OCI-LY1 (cell line): ENCODE data around the gene SLC2A13.

Experiments used
- H2AFZ ChIP-seq: fragments of 200-600 bp; sonication (generic), shearing (Covaris generic); 2 replicates; pipeline ENCODE4 v1.6.0; 2014; ENCODE audit warnings: antibody characterized with exemption, mild to moderate bottlenecking, low read length
- H3F3A ChIP-seq: fragments of 200-600 bp; sonication (generic), shearing (Covaris generic); 2 replicates; pipeline ENCODE4 v1.6.0; 2014; ENCODE audit warnings: mild to moderate bottlenecking, antibody characterized with exemption, low read length, moderate library complexity; ENCODE audit not compliant: insufficient read depth
- H3K27ac ChIP-seq: fragments of 200-600 bp; sonication (generic); 2 replicates; pipeline ENCODE4 v1.5.1; 2014; ENCODE audit warnings: low read length, mixed run types, mild to moderate bottlenecking, low read depth; ENCODE audit not compliant: poor library complexity, severe bottlenecking
- H3K27me3 ChIP-seq: fragments of 200-600 bp; sonication (generic); 2 replicates; pipeline ENCODE4 v1.6.0; 2014; ENCODE audit warnings: antibody characterized with exemption, mild to moderate bottlenecking, low read length, moderate library complexity; ENCODE audit not compliant: insufficient read depth
- H3K36me3 ChIP-seq: fragments of 200-600 bp; sonication (generic); 2 replicates; pipeline ENCODE4 v1.6.1; 2014; ENCODE audit warnings: mild to moderate bottlenecking, antibody characterized with exemption, low read length, moderate library complexity, mixed read lengths; ENCODE audit not compliant: insufficient read depth
- H3K4me1 ChIP-seq: fragments of 200-600 bp; sonication (generic); 2 replicates; pipeline ENCODE4 v1.5.1; 2014; ENCODE audit warnings: mild to moderate bottlenecking, low read length, moderate library complexity; ENCODE audit not compliant: insufficient read depth, severe bottlenecking
- H3K4me2 ChIP-seq: fragments of 200-600 bp; sonication (generic), shearing (Covaris generic); 2 replicates; pipeline ENCODE4 v1.6.1; 2014; ENCODE audit warnings: low read length
- H3K4me3 ChIP-seq: fragments of 200-600 bp; sonication (generic); 2 replicates; pipeline ENCODE4 v1.5.1; 2014; ENCODE audit warnings: low read length, low read depth, mild to moderate bottlenecking, mixed read lengths; ENCODE audit not compliant: poor library complexity, severe bottlenecking
- H3K79me2 ChIP-seq: fragments of 200-600 bp; shearing (Covaris generic); 2 replicates; pipeline ENCODE4 v1.6.1; 2016; ENCODE audit warnings: mixed run types, low read length, mixed read lengths; ENCODE audit not compliant: insufficient read depth
- H3K9ac ChIP-seq: fragments of 200-600 bp; sonication (generic), shearing (Covaris generic); 2 replicates; pipeline ENCODE4 v1.6.1; 2014; ENCODE audit warnings: mild to moderate bottlenecking, low read length, mixed read lengths
- H3K9me2 ChIP-seq: fragments of 200-600 bp; sonication (generic), shearing (Covaris generic); 2 replicates; pipeline ENCODE4 v1.6.1; 2014; ENCODE audit warnings: low read depth, mild to moderate bottlenecking, low read length, mixed read lengths
- H3K9me3 ChIP-seq: fragments of 200-600 bp; shearing (Covaris generic); 2 replicates; pipeline ENCODE4 v1.6.1; 2014; ENCODE audit warnings: low read length, mixed read lengths
- H4K20me1 ChIP-seq: fragments of 200-600 bp; sonication (generic), shearing (Covaris generic); 2 replicates; pipeline ENCODE4 v1.6.0; 2016; ENCODE audit warnings: mild to moderate bottlenecking, low read length; ENCODE audit not compliant: insufficient read depth
- CTCF ChIP-seq: fragments of 200-600 bp; sonication (generic), shearing (Covaris generic); IDR thresholded peaks from 2 replicates; pipeline ENCODE4 v1.5.1; 2017; ENCODE audit warnings: mild to moderate bottlenecking, antibody characterized with exemption, low read length, moderate library complexity, mixed read lengths
- EZH2 ChIP-seq: fragments of 200-600 bp; sonication (generic), shearing (Covaris generic); IDR thresholded peaks from 2 replicates; pipeline ENCODE4 v1.8.0; 2017; ENCODE audit warnings: borderline replicate concordance, mixed run types, mild to moderate bottlenecking, antibody characterized with exemption, low read length, moderate library complexity, mixed read lengths

Gene SLC2A13

GRCh38 chr12:40002178-40003169 lies 103.4 kb downstream of the SLC2A13 start:
- Histone ChIP-seq H3K9me3 (no peaks in the 10 kb centered on the region), H3K79me2 (no peaks in the 10 kb centered on the region), H3K27ac (no peak overlapping the region), H3K4me2 (no peak overlapping the region), H3K4me1 (no peaks in the 10 kb centered on the region), H3K27me3 (no peaks in the 10 kb centered on the region), H3K36me3 (peaks cover 4% of the 10 kb centered on the region; the same call in 1 of the 2 replicates), H3K4me3 (no peak overlapping the region), H3K9ac (no peak overlapping the region), H3K9me2 (no peaks in the 10 kb centered on the region), H2AFZ (no peak overlapping the region), H4K20me1 (no peaks in the 10 kb centered on the region), H3F3A (no peaks in the 10 kb centered on the region)
- no peak for TF ChIP-seq CTCF
- TF ChIP-seq EZH2, result no peak

- no peak overlapping the region for H3K4me3 ChIP-seq
- H3K27ac ChIP-seq, result no peak overlapping the region
- H3K4me1 ChIP-seq, result no peaks in the 10 kb centered on the region
- no peaks in the 10 kb centered on the region for H3K27me3 ChIP-seq
- H3F3A ChIP-seq, result no peaks in the 10 kb centered on the region
- no peaks in the 10 kb centered on the region for H3K9me2 ChIP-seq
- H3K9me3 ChIP-seq, result no peaks in the 10 kb centered on the region
- H4K20me1 ChIP-seq, result no peaks in the 10 kb centered on the region
- no peak overlapping the region for H3K9ac ChIP-seq
- no peak overlapping the region for H3K4me2 ChIP-seq
- TF ChIP-seq EZH2 (no peak), CTCF (no peak)
- H3K79me2 ChIP-seq, result no peaks in the 10 kb centered on the region
- no peak overlapping the region for H2AFZ ChIP-seq
- H3K36me3 ChIP-seq, result peaks cover 4% of the 10 kb centered on the region; the same call in 1 of the 2 replicates
Observed at GRCh38 chr12:40001406-40001805, 104.5 kb downstream of the SLC2A13 start.

- no peaks in the 10 kb centered on the region for H3K27me3 ChIP-seq
- H3K79me2 ChIP-seq, result no peaks in the 10 kb centered on the region
- no peaks in the 10 kb centered on the region for H3K9me3 ChIP-seq
- H2AFZ ChIP-seq, result no peak overlapping the region
- no peak overlapping the region for H3K9ac ChIP-seq
- no peak overlapping the region for H3K27ac ChIP-seq
- no peaks in the 10 kb centered on the region for H3K9me2 ChIP-seq
- no peaks in the 10 kb centered on the region for H3F3A ChIP-seq
- TF ChIP-seq EZH2, result no peak
- TF ChIP-seq CTCF, result no peak
- H4K20me1 ChIP-seq, result no peaks in the 10 kb centered on the region
- H3K4me3 ChIP-seq, result no peak overlapping the region
- no peak overlapping the region for H3K4me2 ChIP-seq
- peaks cover 4% of the 10 kb centered on the region; the same call in 1 of the 2 replicates for H3K36me3 ChIP-seq
- no peaks in the 10 kb centered on the region for H3K4me1 ChIP-seq
Observed at GRCh38 chr12:40000884-40001283, 105.0 kb downstream of the SLC2A13 start.
